Kidney glomerular epithelial cell (primary cell): ENCODE data around the gene SDCBP2.
"Not testable (repeated sequence)": the region's sequence is repeated elsewhere in the genome, so short reads cannot be mapped to it uniquely, and the experiment has no call there.

ENCODE experiments used
- DNase-seq: peaks from one replicate; lab custom pipeline; 2025; lab: John Stamatoyannopoulos, UW

The SDCBP2 gene

DNA sequence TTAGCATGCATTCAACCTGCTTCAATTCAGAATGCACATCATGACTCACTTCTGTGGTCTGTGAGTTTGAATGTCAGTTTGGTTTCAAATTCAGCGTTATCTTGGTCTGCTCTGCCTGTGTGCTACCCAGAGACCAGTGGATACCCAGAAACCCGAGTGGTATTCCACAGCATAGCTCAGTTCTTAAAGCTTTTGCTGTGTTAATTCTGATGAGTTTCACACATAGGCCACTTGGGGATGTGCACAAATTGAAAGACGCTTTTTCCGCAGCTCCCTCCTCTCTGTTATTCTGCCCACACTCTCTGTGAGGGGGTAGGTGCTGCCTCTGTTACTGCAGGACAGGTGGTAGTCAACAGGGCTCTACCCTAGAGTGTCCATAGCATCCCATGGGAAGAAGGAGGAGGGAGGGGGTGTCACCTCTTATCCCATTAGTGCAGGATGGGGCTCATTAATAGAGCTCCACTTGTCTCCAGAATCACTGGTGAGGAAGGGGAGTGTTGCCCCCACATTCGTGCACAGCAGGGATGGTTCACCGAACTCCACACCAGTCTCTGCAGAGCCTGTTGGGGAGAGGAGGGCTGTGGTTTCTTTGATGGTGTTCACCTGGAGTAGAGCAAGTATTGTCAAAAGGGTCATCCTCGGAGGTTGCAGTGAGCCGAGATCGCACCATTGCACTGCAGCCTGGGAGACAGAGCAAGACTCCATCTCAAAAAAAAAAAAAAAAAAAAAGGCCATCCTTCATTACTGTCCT, 29.2 kb upstream of the SDCBP2 start:
- peak; percentile 8 for DNase-seq

DNA sequence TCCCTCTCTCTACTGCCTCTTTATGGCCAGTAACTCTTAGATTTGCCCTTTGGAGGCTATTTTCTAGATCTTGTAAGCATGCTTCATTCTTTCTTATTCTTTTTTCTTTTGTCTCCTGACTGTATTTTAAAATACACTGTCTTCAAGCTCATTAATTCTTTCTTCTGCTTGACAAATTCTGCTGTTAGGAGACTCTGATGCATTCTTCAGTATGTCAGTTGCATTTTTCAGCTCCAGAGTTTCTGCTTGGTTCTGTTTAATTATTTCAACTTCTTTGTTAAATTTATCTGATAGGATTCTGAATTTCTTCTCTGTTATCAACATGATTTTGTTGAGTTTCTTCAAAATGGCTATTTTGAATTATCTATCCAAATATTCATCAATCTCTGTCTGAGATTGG, 25.0 kb upstream of the SDCBP2 start:
- no peak for DNase-seq

- DNase-seq: no peak
These were observed 17.5 kb upstream of the SDCBP2 start for GRCh38 chr20:1346315-1346969.

- no peak for DNase-seq
These were observed 16.8 kb upstream of the SDCBP2 start for GRCh38 chr20:1345756-1346093.

DNA sequence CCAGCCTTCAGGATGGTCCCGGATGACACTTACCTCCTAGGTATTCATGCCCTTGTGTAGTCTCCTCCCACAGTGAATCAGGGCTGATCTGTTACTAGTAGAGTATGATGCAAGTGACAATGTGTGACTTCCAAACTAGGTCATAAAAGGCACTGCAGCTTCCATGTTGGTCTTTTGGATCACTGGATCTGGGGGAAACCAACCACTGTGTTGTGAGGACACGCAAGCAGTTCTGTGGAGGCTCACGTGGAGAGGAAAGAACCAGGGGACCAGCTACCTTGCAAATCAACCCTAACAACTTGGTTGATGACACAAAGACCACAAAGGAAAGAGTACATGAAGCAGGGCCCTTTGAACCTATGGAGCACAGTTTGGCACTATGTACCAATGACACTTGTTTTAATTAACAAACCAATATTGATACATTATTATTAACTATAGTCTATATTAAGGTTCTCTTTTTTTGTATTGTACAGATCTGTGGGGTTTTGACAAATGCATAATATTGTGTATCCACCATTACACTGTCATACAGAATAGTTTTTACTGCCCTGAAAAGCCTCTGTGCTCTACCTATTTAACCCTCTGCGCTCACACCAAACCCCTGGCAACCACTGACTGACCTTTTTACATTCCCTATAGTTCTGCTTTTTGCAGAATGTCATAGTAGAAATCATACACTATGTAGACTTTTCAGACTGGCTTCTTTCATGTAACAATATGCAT, 16.3 kb upstream of the SDCBP2 start:
- no peak for DNase-seq

DNA sequence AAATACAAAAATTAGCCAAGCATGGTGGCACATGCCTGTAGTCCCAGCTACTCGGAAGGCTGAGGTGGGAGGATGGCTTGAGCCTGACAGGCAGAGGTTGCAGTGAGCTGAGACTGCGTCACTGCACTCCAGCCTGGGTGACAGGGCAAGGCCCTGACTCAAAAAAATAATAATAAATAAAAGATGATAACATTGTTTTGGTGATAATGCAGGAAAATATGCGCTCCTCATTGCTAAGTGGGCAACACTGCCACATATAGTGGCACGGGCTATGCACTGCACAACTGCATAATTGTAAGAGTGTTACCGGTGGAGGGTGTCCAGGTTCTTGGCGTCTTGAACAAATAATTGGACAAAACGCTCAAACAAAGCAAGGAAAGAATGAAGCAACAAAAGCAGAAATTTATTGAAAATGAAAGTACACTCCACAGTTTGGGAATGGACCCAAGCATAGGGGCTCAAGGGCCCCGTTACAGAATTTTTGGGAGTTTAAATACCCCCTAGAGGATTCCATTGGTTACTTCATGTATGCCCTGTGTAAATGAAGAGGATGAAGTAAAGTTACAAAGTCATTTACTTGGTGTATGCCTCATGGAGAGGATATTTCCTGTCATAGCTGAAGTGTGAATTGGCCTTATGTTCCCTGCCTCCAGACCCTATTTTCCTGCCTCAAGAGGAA, 14.6 kb upstream of the SDCBP2 start:
- not testable (repeated sequence) for DNase-seq

GRCh38 chr20:1341561-1342265, 12.8 kb upstream of the SDCBP2 start:
- no peak for DNase-seq

- no peak for DNase-seq
These were observed 9.9 kb upstream of the SDCBP2 start for GRCh38 chr20:1338801-1339200.

DNA sequence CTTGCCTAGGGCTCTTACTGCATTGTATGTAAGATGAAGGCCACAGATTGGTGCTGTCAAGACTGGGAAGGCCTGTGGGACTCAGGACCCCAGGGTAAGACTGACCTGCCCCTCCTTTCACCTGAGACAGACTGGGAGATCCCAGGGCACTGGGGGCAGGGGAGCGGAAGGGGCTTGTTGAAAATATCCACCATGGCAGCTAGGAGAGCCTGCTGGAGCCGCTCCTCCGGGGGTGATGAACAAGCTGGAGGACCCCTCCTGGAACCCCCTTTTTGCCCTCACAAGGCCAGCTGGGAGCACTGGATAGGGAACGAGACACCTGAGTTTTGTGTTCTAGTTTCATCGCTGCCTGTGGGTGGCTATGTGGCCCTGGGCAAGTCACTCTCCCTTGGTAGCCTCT, 9.2 kb upstream of the SDCBP2 start:
- no peak for DNase-seq

DNA sequence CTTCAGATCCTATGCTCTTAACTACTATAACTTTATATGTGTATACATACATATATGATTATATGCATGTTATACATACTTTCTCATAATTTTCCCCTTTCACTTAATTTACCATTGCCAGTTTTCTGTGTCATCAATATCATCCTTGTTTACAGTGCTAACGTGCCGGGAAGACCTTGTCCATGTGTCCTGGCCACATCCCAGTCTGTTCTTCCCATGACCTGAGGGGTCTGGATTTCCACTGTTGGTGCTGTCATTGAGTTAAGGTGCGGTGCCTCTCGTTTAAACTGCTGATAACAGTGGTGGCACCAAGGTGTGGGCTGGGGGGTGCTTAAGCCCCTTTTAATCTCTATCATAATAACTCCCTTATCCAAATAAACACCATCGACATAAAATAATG, 8.5 kb upstream of the SDCBP2 start:
- no peak for DNase-seq

DNA sequence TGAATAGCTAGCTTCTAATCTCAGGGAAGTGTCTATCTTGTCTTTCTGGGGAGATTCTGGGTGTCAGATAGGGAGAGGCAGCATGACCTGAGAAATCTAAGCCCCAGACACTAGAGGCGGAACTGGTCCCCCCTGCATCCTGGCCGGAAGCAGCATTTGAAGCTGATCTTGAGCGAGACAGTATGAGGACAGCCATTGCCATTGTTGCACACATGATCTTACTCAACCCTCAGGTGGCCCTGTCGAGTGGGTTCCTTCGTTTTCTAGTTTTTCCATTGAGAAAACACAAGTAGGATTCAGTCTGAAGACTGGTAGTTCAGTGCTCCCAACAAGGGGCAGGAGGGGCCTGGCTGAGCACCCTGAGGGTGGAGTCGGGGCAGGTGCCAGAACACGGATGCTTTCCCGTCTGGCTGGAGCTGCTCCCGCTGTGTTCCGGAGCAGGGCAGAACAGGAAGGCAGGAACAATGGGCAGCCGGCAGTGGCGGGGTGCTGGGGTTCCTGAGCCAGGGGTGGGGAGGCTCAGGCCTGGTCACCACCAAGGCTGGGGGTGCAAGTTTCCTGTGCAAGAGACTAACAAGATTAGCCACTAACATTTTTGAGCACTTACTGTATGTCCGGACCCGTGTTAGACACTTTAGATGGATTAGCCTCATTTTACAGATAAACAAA, 7.9 kb upstream of the SDCBP2 start:
- no peak for DNase-seq

DNA sequence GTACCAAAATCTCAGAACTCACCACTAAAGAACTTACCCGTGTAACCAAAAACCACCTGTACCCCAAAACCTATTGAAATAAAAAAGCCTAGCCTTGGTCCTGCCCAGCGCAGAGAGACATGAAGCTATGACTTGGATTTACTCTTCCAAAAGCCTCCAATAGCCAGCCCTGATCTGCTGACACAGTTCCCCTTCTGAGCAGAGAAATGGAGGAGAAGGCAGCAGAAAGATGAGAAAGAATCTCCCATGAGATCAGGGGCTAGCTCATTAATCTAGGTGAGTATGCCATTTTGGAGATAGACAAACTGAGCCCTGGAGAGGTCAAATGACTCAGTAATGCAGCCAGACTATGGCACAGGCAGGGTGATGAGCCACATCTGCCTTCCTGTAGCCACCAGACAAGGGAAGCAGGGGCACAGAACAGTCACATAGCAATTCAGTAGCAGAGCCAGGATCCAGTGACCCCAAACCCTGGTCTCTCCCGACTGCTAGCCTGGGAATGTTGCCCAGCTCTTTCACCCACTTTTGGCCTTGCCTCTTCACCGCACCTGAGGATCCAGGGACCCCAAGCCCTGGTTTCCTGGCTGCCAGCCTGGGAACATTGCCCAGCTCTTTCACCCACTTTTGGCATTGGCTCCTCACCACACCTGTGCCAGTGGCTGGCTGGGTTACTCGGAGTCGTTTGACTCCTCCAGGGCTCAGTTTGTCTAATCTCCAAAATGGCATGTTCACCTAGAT, 7.2 kb upstream of the SDCBP2 start:
- no peak for DNase-seq

GRCh38 chr20:1334761-1335160, 5.8 kb upstream of the SDCBP2 start:
- no peak for DNase-seq

GRCh38 chr20:1334370-1334731, 5.4 kb upstream of the SDCBP2 start:
- DNase-seq: no peak

DNA sequence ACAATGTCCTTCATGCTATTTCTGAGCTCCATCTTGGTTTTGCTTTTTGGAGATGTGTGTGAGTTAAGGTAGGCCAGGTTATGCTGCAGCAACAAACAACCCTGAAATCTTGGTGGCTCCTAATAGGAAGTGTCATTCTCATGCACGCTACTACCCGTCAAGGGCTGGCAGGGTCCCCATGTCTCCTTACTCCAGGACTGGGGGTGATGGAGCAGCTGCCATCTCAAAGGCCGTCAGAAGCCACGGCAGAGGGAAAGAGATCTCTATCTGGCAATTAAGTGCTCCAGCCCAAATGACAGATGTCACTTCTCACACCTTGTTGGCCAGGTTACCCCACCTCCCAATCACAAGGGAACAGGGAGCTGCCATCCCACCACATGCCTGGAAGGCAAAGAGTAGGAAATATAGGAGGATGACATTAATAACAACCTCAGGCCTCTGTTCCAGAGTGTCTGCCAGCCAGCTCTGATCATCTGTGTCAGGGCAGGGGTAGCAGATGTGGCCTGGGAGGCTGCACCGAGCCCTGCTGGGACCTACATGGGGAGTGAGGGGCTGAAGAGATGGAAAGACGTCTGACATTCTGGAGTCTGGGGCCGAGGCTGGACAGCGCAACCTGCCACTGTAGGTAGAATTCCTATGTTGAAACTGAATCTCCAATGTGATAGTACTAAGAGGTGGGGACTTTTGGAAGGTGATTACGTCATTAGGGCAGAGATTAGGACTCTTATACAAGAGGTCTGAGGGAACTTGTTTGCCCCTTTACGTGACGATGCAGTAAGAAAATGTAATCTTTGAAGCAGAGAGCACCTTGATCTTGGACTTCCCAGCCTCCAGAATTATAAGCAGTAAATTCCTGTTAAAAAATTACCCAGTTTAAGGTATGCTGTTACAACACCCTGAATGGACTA, 4.8 kb upstream of the SDCBP2 start:
- DNase-seq: no peak

- DNase-seq: no peak
These were observed 3.9 kb upstream of the SDCBP2 start for GRCh38 chr20:1332749-1333300.

DNA sequence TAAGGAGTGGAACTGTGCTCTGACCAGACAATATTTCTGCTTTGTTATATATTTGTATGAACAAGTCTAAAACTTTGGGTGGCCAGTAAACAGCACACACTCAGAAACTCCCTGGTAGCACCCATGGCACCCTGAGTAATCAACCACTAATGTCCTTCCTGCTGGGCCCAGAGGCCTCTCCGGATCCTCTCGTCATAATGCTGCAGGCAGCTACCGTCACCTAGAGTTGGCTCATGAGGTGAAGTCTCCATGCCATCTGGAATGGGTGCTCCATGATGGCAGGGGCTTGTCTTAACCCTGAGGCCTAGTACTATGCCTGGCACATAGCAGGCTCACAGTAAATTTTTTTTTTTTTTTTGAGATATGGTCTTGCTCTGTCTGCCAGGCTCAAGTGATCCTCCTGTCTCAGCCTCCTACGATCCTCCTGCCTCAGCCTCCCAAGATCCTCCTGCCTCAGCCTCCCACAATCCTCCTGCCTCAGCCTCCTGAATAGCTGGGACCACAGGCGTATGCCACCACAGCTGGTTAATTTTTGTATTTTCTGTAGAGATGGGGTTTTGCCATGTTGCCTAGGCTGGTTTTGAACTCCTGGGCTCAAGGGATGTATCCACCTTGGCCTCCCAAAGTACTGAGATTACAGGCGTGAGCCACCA, 3.0 kb upstream of the SDCBP2 start:
- no peak for DNase-seq

- DNase-seq: no peak
These were observed 2.2 kb upstream of the SDCBP2 start for GRCh38 chr20:1331101-1331500.
